Measurements from ENCODE around the gene CYP2W1. TPM values are rescaled to one million over a fixed set of nuclear protein-coding genes. Genes with fewer than 3 reads are reported as not detected.
A peak's percentile ranks its signal among the peaks of the same experiment; 100 is the strongest.

Gene CYP2W1
- total RNA-seq, 2 donors from 2014 or later, result not detected

DNA sequence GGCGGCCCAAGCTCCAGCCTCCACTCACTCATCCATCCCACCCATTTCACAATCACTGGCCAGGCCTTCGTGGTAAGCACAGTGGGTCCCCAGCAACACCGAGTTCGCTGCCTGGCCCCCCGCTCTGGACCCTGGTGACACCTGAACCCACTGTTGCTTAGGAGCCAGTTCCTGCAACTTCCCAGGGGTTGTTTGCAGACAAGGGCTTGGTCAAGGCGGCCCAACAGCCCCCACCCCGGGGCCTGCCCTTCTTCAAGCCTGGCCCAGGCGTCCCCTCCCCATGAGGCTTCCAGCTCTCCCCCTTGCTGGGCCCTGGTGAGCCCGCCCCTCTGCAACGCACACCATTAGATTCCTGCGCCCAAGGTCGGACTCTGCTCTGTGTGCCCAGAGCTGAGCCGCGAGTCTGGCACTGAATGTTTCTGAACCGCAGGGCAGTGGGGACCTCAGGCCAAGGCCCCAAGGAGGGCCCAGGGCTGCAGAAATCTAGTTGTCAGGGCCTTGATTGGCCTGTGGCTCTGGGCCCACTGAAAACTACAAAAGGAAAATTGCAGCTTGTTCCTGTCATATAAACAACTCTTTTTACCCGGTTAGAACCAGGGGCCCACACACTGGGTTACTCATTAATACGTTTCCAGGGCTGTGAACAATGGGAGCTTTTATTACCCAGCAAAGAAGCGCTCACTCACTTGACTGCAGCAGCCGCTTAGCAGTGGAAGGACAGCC, 5.5 kb upstream of the CYP2W1 start:
- DNase-seq (no peak), ATAC-seq (no peak)
- intact Hi-C loops (cut with DNase I), result no loop called here

DNA sequence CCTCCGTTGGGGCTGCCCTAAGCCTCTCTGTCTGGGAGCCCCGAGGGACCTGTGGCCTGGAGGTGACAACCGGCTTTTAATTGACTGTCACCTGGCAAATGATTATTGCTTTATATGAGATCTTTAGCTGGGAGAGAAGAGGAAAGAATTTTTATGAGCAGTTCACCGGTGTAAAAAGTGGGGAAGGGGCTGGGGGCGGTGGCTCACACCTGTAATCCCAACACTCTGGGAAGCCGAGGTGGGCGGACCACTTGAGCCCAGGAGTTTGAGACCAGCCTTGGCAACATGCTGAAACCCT, 5.0 kb upstream of the CYP2W1 start:
- no peak for ATAC-seq
- intact Hi-C loops (cut with DNase I), result no loop called here
- no peak for DNase-seq

DNA sequence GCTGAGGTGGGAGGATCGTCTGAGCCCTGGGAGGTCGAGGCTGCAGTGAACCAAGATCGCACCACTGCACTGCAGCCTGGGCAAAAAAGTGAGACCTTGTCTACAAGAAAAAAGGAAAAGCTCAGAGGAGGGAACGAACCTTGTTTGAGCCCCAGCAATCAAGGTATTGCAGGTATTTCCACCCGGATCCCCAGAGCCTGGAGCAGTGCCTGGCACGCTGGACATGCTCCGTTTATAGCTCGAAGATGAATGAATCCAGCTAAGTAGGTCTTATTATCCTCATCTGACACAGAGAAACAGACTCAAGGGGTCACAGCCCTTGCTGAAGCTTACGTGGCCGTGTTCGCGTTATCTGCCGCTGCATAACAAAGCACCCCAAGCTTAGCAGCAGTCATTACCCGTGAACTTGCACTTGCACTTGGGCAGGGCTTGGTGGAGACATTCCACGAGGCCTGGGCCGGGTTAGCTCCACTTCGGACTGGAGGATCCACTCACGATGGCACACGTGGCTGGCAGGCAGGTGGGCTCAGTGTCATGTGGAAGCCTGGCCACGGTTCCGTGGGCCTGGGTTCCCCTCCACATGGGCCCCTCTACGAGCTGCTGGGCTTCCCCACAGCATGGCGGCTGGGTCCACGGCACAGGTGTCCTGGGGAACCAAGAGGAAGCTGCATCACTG, 4.4 kb upstream of the CYP2W1 start:
- intact Hi-C loops (cut with DNase I), result no loop called here
- ATAC-seq (no peak), DNase-seq (no peak)

DNA sequence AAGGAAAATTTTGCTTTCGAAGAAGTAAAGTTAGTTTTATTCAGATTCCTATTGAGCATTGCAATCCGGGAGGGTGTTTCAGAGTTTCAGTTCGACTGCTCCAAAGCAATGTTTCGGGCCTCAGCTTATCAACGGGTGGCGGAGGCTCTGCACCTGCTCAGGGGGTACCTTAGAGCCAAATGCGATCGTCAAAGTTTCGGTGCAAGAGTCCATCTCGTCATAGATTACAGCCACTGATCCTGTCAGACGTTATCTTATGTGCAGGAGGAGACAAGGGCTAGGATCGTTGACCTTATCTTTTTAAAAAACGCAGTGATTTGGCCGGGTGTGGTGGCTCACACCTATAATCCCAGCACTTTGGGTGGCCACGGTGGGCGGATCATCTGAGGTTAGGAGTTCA, 3.8 kb upstream of the CYP2W1 start:
- ATAC-seq (no peak), DNase-seq (no peak)
- intact Hi-C loops (cut with DNase I), result no loop called here

DNA sequence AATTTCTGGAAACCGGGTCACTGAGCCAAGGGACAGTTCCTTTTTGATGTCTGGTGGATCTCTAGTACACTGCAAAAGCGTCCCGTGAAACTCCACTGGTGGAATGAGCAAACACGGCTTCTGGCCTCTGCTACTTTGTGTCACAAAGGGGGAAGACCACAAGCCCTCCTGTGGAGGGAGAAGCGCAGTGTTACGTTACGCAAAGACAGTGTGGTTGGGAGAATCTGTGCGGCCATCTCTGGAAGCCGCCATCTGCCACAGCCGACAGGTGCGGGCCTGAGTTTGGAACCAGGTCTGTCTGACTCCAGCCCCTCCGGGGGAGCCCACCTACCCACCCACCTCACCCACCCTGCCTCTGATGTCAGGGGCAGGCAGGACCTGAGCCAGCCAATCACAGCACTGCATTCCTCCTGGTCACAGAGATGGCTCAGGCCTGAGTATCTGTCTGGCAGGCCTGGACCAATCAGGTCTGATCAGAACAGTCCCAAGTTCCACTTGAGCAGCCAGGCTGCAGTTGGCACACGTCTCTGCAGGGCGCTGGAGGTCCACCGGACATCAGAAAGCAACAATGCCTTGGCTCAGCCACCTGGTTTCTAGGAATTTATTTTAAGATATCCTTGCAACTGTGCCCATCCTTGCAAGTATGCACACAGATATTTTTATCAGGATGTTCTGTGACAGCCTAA, 3.0 kb upstream of the CYP2W1 start:
- intact Hi-C loops (cut with DNase I), result loop anchor here in 1 of 2 donors (10.0 kb wide), 1 partner anchor 175 kb away; no protein-coding TSS in a partner anchor
- ATAC-seq, result peak in 1 of 2 donors; percentile 42
- no peak for DNase-seq

DNA sequence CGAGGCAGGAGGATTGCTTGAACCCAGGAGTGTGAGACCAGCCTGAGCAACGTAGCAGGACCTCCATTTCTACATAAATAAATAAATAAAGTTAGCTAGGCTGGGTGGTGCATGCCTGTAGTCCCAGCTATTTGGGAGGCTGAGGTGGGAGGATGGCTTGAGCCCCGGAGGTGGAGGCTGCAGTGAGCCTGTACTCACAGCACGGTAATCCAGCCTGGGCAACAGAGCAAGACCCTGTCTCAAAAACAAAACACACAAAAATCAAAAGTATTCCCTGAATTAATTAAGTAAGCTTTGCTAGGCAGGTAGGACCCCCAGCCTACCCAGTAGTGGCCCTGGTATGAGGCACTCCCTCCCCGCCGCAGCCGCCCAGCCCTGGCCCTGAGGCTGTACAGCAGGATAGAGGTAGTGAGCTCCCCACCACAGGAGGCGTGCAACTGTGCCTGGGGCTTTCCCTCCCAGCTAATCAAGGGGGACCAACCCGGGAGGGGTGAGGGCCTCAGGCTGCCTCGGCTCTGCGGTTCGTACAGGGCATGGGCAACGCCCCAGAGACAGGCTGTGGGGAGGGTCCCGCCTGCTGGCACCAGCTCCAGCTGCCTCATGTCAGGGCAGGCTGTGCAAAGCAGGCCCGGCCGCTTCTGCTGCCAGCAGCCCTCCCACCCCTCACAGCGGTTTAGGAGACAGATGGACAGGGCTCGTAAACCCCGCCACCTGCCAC, 1.0 kb upstream of the CYP2W1 start:
- intact Hi-C loops (cut with DNase I), result loop anchor here in 1 of 2 donors (10.0 kb wide), 1 partner anchor 173 kb away; no protein-coding TSS in a partner anchor
- ATAC-seq, result no peak
- DNase-seq, result no peak

DNA sequence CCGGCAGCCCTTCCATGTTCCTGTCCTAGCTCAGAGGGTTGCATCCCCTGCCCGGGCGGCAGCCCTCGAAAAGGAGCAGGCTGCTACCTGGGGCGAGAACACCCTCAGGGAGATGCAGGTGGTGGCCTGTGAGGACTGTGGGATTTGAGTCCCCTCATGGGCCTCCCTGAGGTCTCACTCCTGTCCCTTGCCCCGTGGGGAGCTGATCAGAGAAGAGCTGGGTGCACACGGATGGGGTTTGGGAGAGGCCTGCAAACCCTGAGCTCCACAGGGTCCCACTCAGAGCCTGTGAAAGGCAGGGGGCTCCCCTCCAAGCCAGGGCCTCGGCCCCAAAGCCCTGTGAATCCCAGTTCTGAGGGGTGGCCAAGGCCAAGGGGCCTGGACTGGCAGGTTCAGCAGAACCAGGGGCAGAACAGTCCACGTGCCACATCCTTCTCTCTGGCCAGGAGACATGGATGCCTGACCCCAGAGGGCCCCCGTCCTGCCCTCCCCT, 424 bp upstream of the CYP2W1 start:
- ATAC-seq (no peak), DNase-seq (no peak)
- intact Hi-C loops (cut with DNase I), result loop anchor here in 1 of 2 donors (10.0 kb wide), 1 partner anchor 172 kb away; no protein-coding TSS in a partner anchor

DNA sequence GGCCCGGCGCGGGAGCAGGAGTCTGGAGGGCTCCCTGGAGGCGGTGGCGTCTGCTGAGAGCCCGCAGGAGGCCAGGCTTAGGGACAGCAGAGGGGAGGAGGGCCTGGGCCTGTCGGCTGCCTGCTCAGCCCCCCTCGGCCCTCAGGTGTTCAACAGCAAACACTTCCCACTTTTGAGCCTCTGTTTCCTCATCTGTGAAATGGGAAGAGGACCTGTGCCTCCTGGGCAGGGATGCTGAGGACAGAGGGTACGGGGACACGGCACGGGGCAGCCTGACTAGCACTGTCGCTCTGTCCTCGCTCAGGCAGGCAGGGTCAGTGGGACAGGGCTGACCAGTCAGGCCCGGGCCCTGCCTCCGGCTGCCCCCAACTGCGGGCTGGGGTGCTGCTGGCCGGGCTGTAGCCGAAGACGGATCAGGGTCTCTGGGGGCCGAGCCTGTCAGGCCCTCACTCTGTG, 663 bp downstream of the CYP2W1 start:
- ATAC-seq (no peak), DNase-seq (no peak)
- intact Hi-C loops (cut with DNase I), result loop anchor here in 1 of 2 donors (10.0 kb wide), 1 partner anchor 171 kb away; no protein-coding TSS in a partner anchor

DNA sequence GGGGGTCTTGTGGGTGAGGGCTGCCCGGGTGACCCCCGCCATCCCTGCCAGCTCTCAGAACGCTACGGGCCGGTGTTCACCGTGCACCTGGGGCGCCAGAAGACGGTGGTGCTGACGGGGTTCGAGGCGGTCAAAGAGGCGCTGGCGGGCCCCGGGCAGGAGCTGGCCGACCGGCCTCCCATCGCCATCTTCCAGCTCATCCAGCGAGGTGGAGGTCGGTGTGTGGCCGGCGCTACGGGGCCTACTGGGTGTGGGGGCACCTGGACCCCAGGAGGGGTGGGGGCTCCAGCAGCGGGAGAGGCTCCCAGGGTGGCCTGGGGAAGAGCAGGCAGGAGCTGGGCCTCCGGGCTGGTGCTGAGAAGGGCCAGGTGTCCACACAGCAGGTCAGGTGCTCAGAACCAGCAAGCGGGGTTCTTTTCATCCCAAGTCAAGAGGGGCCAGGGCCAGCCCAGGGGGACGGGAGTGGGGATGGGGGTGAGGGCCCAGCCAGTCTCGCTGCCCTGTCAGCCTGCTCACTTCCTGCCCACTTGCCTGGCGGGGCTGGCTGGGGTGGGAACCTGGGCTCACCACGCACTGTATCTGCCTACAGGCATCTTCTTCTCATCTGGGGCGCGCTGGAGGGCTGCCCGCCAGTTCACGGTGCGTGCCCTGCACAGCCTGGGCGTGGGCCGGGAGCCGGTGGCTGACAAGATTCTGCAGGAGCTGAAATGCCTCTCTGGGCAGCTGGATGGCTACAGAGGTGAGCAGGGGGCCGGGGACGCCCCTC, 1.6 kb downstream of the CYP2W1 start:
- no peak for ATAC-seq
- intact Hi-C loops (cut with DNase I), result loop anchor here in 1 of 2 donors (10.0 kb wide), 1 partner anchor 170 kb away; no protein-coding TSS in a partner anchor
- DNase-seq, result no peak

DNA sequence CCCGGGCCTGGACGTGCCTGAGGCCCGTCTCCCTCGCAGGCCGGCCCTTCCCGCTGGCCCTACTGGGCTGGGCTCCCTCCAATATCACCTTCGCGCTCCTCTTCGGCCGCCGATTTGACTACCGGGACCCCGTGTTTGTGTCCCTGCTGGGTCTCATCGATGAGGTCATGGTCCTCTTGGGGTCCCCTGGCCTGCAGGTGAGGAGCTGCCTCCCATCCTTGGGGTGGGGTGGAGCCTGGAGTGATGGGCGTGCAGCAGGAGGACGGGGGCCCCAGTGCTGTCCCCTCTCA, 2.1 kb downstream of the CYP2W1 start:
- intact Hi-C loops (cut with DNase I), result loop anchor here in 1 of 2 donors (10.0 kb wide), 1 partner anchor 170 kb away; no protein-coding TSS in a partner anchor
- DNase-seq, result no peak
- ATAC-seq, result no peak

DNA sequence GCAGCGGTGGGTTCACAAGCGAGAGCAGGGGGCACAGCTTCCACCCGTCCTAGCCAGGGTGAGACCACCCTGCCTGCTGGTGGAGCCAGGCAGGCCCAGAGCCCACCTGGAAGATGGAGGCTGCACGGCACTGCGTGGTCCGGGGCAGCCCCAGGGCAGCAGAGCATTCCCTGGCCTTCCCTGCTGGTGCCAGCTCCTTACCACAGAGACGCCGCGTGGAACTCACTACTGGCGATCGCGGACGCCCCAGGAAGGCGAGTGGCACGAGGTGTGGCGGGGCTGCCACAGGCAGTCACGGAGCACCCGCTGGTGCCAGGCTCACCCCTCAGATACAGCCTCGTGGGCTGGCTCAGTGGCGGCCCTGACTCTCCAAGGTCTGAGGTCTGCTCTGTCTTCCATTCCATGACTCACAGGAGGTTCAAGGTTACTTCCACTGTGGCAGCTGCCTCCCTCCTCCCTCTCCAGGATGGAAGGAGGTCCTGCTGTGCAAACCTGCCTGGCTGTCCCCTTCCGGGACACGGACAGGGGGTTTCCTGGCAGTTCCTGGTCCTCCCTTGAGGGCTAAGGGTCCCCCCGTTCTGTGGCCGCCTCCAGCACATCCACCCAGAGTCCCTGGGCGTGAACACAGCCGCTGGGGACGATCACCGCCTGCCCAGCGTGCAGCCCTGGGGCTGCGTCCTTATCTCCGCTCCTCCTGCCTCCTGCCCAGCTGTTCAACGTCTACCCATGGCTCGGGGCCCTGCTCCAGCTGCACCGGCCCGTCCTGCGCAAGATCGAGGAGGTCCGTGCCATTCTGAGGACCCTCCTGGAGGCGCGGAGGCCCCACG, 3.1 kb downstream of the CYP2W1 start:
- DNase-seq (no peak), ATAC-seq (no peak)
- intact Hi-C loops (cut with DNase I), result loop anchor here in 1 of 2 donors (10.0 kb wide), 1 partner anchor 169 kb away; no protein-coding TSS in a partner anchor

DNA sequence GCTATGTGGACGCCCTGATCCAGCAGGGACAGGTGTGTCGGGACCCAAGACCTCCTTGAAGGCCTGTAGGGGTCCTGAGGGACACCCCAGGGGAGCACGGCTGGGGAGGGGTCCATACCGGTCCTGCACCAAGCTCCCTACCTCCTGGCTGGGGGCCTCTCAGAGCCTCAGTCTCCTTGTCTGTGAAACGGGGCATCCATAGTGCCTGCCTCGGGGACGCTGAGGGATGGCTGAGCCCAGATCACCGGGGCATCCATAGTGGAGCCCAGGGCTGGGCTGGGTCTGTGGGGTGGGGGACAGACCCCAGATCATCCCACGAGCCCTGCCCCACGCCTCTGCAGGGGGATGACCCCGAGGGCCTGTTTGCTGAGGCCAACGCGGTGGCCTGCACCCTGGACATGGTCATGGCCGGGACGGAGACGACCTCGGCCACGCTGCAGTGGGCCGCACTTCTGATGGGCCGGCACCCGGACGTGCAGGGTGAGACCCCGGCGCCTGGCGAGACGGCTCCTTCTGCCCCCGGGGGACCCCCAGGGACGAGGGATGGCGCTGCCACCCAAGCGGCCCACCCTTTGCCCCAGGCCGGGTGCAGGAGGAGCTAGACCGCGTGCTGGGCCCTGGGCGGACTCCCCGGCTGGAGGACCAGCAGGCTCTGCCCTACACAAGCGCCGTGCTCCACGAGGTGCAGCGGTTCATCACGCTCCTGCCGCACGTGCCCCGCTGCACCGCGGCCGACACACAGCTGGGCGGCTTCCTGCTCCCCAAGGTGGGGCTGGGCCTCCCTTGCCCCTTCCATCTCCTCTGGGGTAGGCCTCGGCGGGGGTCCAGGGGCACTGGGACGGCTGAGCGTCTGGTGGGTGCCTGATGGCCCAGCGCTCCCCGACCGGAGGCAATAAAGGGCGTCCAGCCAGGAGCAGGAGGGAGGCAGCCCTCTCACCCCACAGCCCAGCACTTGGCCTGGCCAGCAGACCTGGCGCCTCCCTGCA, 4.1 kb downstream of the CYP2W1 start:
- intact Hi-C loops (cut with DNase I), result loop anchor here in 1 of 2 donors (10.0 kb wide), 1 partner anchor 168 kb away; no protein-coding TSS in a partner anchor
- no peak for ATAC-seq
- DNase-seq, result no peak

DNA sequence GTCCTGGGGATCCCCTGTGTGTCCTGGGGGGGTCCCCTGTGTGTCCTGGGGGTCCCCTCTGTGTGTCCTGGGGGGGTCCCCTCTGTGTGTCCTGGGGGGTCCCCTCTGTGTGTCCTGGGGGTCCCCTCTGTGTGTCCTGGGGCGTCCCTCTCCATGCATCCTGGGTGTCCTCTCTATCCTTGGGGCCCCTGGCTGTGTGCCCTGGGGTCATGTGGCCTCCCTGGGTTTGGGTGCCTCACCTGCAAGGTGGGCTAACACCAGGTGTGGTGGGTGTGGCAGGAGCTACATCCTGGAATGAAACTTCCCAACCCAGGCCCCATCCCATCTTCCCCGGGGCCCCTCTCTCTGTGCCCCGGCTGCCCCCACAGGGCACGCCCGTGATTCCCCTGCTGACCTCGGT, 4.9 kb downstream of the CYP2W1 start:
- DNase-seq (no peak), ATAC-seq (no peak)
- intact Hi-C loops (cut with DNase I), result loop anchor here in 1 of 2 donors (10.0 kb wide), 1 partner anchor 167 kb away; no protein-coding TSS in a partner anchor

DNA sequence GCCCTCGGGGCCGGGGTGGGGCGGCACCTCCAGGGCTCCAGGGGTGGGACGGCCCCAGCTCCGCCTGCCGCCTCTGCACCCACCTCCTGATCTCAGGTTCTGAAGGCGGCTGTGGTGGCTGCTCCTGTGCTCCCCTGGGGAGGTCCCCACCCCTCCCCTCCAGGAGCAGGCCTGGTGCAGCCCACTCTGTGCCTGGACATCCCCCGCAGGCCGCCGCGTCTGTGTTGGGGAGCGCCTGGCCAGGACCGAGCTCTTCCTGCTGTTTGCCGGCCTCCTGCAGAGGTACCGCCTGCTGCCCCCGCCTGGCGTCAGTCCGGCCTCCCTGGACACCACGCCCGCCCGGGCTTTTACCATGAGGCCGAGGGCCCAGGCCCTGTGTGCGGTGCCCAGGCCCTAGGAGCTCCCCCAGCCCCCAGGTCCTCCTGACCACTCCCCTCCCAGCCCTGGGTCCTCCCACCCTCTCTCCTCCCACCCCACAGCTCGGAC, 5.5 kb downstream of the CYP2W1 start:
- ATAC-seq (peak in 1 of 2 donors; percentile 8), DNase-seq (no peak)
- intact Hi-C loops (cut with DNase I), result loop anchor here in 1 of 2 donors (10.0 kb wide), 1 partner anchor 166 kb away; no protein-coding TSS in a partner anchor

DNA sequence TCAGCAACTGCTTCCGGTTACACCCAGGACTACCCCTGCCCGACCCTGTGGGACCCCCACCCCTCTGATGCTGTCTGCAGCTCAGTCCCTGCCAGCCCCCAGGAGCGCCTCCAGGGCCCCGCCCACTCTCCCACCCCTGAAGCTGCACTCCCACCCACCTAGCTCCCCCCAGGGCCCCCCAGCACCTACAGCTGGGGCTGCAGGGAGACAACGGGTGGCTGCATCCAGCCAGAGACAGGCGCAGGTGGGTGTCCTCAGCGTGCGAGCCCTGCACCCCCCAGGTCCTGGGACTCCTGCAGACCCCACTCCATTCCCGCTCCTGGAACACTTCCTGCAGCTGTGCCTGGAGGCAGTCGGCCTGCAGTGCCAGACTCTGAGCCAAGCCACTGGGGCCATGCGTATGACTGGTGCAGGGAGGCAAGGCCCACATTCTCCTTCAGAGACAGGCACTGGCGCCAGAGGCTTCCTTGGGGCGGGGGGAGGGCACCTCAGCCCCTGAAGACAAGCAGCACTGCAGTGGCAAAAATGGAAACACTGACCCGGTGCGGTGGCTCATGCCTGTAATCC, 6.1 kb downstream of the CYP2W1 start:
- intact Hi-C loops (cut with DNase I), result loop anchor here in 1 of 2 donors (10.0 kb wide), 1 partner anchor 166 kb away; no protein-coding TSS in a partner anchor
- DNase-seq (no peak), ATAC-seq (no peak)

Measured in left cardiac atrium (tissue), 4 donors.